Neural crest cell (in vitro differentiated cells): Measurements from ENCODE around the gene CCR4. TPM values are rescaled to one million over a fixed set of nuclear protein-coding genes. Genes with fewer than 3 reads are reported as not detected.

Source experiments
- DNase-seq: peaks from one replicate; pipeline ENCODE4 v3.0.0; 2021; ENCODE audit warnings: low read depth, mixed read lengths, low spot score
- H3K27ac Mint-ChIP-seq: one replicate; pipeline ENCODE4 v1.8.0; 2021; ENCODE audit warnings: mild to moderate bottlenecking, mixed read lengths; ENCODE audit not compliant: unreplicated experiment
- H3K27me3 Mint-ChIP-seq: 2 replicates; pipeline ENCODE4 v1.8.0; 2021; ENCODE audit warnings: low read depth, mild to moderate bottlenecking, mixed read lengths
- H3K36me3 Mint-ChIP-seq: 2 replicates; pipeline ENCODE4 v1.8.0; 2021; ENCODE audit warnings: low read depth, mild to moderate bottlenecking, mixed read lengths
- H3K4me1 Mint-ChIP-seq: 2 replicates; pipeline ENCODE4 v1.8.0; 2021; ENCODE audit warnings: mixed read lengths
- H3K4me3 Mint-ChIP-seq: one replicate; pipeline ENCODE4 v1.8.0; 2021; ENCODE audit warnings: mild to moderate bottlenecking, mixed read lengths
- H3K9me3 Mint-ChIP-seq: 2 replicates; pipeline ENCODE4 v1.8.0; 2021; ENCODE audit warnings: mixed read lengths
- CTCF ChIP-seq: fragments of 200-600 bp; sonication (generic); conservative IDR thresholded peaks from 2 replicates; pipeline ENCODE4 v1.5.0; 2021; ENCODE audit warnings: antibody characterized with exemption, mild to moderate bottlenecking
- total RNA-seq: library from RNA; stranded (reverse); gene quantifications from 2 replicates; pipeline ENCODE4 v1.2.1, GENCODE V29; 2021

The CCR4 gene
- total RNA-seq, 1 donor from 2014 or later, result not detected

- no peak for TF ChIP-seq CTCF
- H3K27ac Mint-ChIP-seq, result peak overlapping the region; percentile 38
- H3K36me3 Mint-ChIP-seq, result peaks cover 2% of the 10 kb centered on the region
- no peaks in the 10 kb centered on the region for H3K27me3 Mint-ChIP-seq
- no peak for DNase-seq
- H3K4me3 Mint-ChIP-seq, result no peak overlapping the region
- no peaks in the 10 kb centered on the region for H3K4me1 Mint-ChIP-seq
- no peaks in the 10 kb centered on the region for H3K9me3 Mint-ChIP-seq
Measured at GRCh38 chr3:33000691-33001385, 49.4 kb downstream of the CCR4 start.

GRCh38 chr3:33001889-33002288 is 50.4 kb downstream of the CCR4 start:
- Mint-ChIP-seq H3K4me3 (no peak overlapping the region), H3K36me3 (peaks cover 2% of the 10 kb centered on the region), H3K27me3 (no peaks in the 10 kb centered on the region), H3K9me3 (no peaks in the 10 kb centered on the region), H3K27ac (no peak overlapping the region), H3K4me1 (no peaks in the 10 kb centered on the region)
- no peak for DNase-seq
- no peak for TF ChIP-seq CTCF

- no peak for TF ChIP-seq CTCF
- Mint-ChIP-seq H3K36me3 (peaks cover 7% of the 10 kb centered on the region), H3K4me1 (no peaks in the 10 kb centered on the region), H3K4me3 (no peak overlapping the region), H3K27me3 (no peaks in the 10 kb centered on the region), H3K27ac (no peak overlapping the region), H3K9me3 (no peaks in the 10 kb centered on the region)
- DNase-seq, result no peak
Measured at GRCh38 chr3:33003308-33003707, 51.9 kb downstream of the CCR4 start.

- Mint-ChIP-seq H3K4me3 (no peak overlapping the region), H3K4me1 (no peaks in the 10 kb centered on the region)
Measured at GRCh38 chr3:33004205-33004604, 52.8 kb downstream of the CCR4 start.

GRCh38 chr3:33004961-33005360 is 53.5 kb downstream of the CCR4 start:
- Mint-ChIP-seq H3K4me3 (no peak overlapping the region), H3K4me1 (no peaks in the 10 kb centered on the region), H3K27ac (no peak overlapping the region), H3K9me3 (peaks cover 2% of the 10 kb centered on the region), H3K27me3 (no peaks in the 10 kb centered on the region), H3K36me3 (peaks cover 15% of the 10 kb centered on the region)
- DNase-seq, result no peak
- no peak for TF ChIP-seq CTCF

More at GRCh38 chr3:33004205-33004604, 52.8 kb downstream of the CCR4 start:
- Mint-ChIP-seq H3K27ac (no peak overlapping the region), H3K27me3 (no peaks in the 10 kb centered on the region), H3K36me3 (peaks cover 10% of the 10 kb centered on the region), H3K9me3 (no peaks in the 10 kb centered on the region)
- no peak for DNase-seq
- TF ChIP-seq CTCF, result no peak

Other genes with a start within 250 kb of the CCR4 start
- 92.4 and 95.2 TPM in 2 replicates for gene TRIM71, start 133.6 kb upstream of the CCR4 start, total RNA-seq
- gene GLB1, start 145.5 kb downstream of the CCR4 start, total RNA-seq, result 42.7 and 44.9 TPM in 2 replicates
- 5.2 and 5.3 TPM in 2 replicates for gene TMPPE, start 145.5 kb downstream of the CCR4 start, total RNA-seq
- 147 and 151 TPM in 2 replicates for gene CRTAP, start 162.4 kb downstream of the CCR4 start, total RNA-seq